IPS-18c (cell line): ENCODE results near the gene KCNMA1.

Experiments
- H3K4me3 ChIP-seq: 2 replicates; pipeline ENCODE4 v1.7.0; 2013; ENCODE audit warnings: low read depth, mild to moderate bottlenecking, low read length, moderate library complexity; ENCODE audit not compliant: insufficient read depth
- H3K9me3 ChIP-seq: one replicate; pipeline ENCODE4 v1.6.1; 2013; ENCODE audit warnings: mild to moderate bottlenecking, low read length, moderate library complexity; ENCODE audit not compliant: control insufficient read depth, insufficient read depth

The KCNMA1 gene

GRCh38 chr10:77207828-77208185 is 429.8 kb downstream of the KCNMA1 start:
- H3K4me3 ChIP-seq, result no peak overlapping the region
- H3K9me3 ChIP-seq, result no peaks in the 10 kb centered on the region

- H3K9me3 ChIP-seq, result no peaks in the 10 kb centered on the region
- H3K4me3 ChIP-seq, result no peak overlapping the region
Observed at GRCh38 chr10:77207182-77207827, 430.3 kb downstream of the KCNMA1 start.

- Histone ChIP-seq H3K9me3 (no peaks in the 10 kb centered on the region), H3K4me3 (no peak overlapping the region)
Observed at GRCh38 chr10:77205135-77205534, 432.5 kb downstream of the KCNMA1 start.

GRCh38 chr10:77204171-77204570 is 433.4 kb downstream of the KCNMA1 start:
- no peak overlapping the region for H3K4me3 ChIP-seq
- no peaks in the 10 kb centered on the region for H3K9me3 ChIP-seq

- no peaks in the 10 kb centered on the region for H3K9me3 ChIP-seq
- no peak overlapping the region for H3K4me3 ChIP-seq
Observed at GRCh38 chr10:77202857-77203256, 434.8 kb downstream of the KCNMA1 start.

- Histone ChIP-seq H3K4me3 (no peak overlapping the region), H3K9me3 (no peaks in the 10 kb centered on the region)
Observed at GRCh38 chr10:77201135-77202106, 436.2 kb downstream of the KCNMA1 start.

- Histone ChIP-seq H3K4me3 (no peak overlapping the region), H3K9me3 (no peaks in the 10 kb centered on the region)
Observed at GRCh38 chr10:77197544-77197943, 440.1 kb downstream of the KCNMA1 start.

- Histone ChIP-seq H3K4me3 (no peak overlapping the region), H3K9me3 (no peaks in the 10 kb centered on the region)
Observed at GRCh38 chr10:77196614-77197013, 441.0 kb downstream of the KCNMA1 start.

- Histone ChIP-seq H3K4me3 (no peak overlapping the region), H3K9me3 (no peaks in the 10 kb centered on the region)
Observed at GRCh38 chr10:77195101-77195500, 442.5 kb downstream of the KCNMA1 start.

- Histone ChIP-seq H3K4me3 (no peak overlapping the region), H3K9me3 (no peaks in the 10 kb centered on the region)
Observed at GRCh38 chr10:77193001-77193400, 444.6 kb downstream of the KCNMA1 start.

GRCh38 chr10:77192402-77192801 is 445.2 kb downstream of the KCNMA1 start:
- no peak overlapping the region for H3K4me3 ChIP-seq
- H3K9me3 ChIP-seq, result no peaks in the 10 kb centered on the region

GRCh38 chr10:77191324-77192049 is 446.1 kb downstream of the KCNMA1 start:
- no peak overlapping the region for H3K4me3 ChIP-seq
- no peaks in the 10 kb centered on the region for H3K9me3 ChIP-seq

GRCh38 chr10:77190291-77190690 is 447.3 kb downstream of the KCNMA1 start:
- H3K4me3 ChIP-seq, result no peak overlapping the region
- no peaks in the 10 kb centered on the region for H3K9me3 ChIP-seq

GRCh38 chr10:77189520-77189919 is 448.1 kb downstream of the KCNMA1 start:
- no peak overlapping the region for H3K4me3 ChIP-seq
- H3K9me3 ChIP-seq, result no peaks in the 10 kb centered on the region

- Histone ChIP-seq H3K9me3 (no peaks in the 10 kb centered on the region), H3K4me3 (no peak overlapping the region)
Observed at GRCh38 chr10:77189075-77189474, 448.5 kb downstream of the KCNMA1 start.

GRCh38 chr10:77188521-77188920 is 449.1 kb downstream of the KCNMA1 start:
- no peaks in the 10 kb centered on the region for H3K9me3 ChIP-seq
- H3K4me3 ChIP-seq, result no peak overlapping the region

- Histone ChIP-seq H3K4me3 (no peak overlapping the region), H3K9me3 (no peaks in the 10 kb centered on the region)
Observed at GRCh38 chr10:77188000-77188395, 449.6 kb downstream of the KCNMA1 start.
